OCI-M1 (cell line): ENCODE measurements around the gene IGFBP5.

Experiments used
- DNase-seq: peaks from one replicate; lab custom pipeline; 2025; lab: John Stamatoyannopoulos, UW

The IGFBP5 gene, protein sequence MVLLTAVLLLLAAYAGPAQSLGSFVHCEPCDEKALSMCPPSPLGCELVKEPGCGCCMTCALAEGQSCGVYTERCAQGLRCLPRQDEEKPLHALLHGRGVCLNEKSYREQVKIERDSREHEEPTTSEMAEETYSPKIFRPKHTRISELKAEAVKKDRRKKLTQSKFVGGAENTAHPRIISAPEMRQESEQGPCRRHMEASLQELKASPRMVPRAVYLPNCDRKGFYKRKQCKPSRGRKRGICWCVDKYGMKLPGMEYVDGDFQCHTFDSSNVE

GRCh38 chr2:216695401-216695821 is at the start of gene IGFBP5:
Gene IGFBP5 (minus strand): TSS chr2:216695549. CDS start chr2:216694775, 774 bp downstream.
- DNase-seq, result peak; percentile 55

DNA sequence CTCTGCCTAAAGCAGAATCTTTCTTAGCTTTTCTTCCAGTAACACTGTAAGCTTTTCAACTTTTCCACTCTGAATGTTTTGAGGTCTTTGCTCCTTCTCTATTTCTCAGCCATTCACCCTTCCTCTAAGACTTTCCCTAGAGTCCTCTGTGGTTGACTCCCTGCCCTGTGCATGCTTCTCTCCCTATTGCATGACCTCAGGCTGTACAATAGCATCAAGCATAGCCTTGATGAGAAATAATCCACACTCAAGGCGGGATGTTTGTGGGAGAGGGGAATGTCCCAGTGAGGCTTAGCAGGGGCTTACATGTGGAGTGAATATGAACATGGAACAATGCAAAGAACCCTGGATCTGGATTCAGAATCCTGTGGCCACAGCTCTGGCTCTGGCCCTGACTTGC is 48.4 kb upstream of the IGFBP5 start:
- DNase-seq, result no peak

DNA sequence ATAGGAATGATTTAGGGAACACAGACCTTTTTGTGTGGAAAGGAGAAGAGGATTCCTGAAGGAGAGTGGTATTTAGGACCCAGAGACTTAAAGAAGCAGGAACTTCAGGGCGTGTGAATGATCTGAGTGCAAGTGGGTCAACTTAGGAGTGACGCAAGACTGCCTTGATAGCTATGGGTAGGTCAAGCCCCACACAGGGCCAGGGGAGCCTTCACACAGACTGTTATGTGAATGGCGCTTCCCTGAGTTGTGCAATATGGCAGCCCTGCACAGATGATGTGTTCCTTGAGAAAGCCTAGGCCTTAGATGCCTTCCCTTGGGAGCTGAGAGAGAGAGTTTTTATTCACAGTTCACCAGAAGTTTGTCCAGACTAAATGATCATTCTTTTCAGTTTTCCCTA is 47.1 kb upstream of the IGFBP5 start:
- peak; percentile 13 for DNase-seq

DNA sequence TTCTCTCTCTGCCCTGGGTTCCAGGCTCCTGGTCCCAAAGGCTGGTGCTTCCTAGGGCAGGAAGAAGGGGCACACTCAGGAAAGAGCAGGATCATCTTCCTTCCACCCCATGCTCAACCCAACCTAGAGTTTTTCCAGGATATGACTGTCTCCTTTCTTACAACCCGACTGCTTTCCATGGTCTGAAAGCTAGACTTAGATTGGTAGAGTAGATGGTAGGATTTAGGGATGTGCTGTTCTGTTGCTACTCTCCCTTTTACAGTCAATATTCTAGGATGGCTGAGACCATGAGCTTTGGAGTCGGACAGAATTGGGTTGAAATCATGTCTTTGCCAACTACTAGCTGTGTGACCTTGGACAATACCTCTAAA is 45.9 kb upstream of the IGFBP5 start:
- DNase-seq, result no peak

GRCh38 chr2:216740557-216741222 is 45.3 kb upstream of the IGFBP5 start:
- no peak for DNase-seq

DNA sequence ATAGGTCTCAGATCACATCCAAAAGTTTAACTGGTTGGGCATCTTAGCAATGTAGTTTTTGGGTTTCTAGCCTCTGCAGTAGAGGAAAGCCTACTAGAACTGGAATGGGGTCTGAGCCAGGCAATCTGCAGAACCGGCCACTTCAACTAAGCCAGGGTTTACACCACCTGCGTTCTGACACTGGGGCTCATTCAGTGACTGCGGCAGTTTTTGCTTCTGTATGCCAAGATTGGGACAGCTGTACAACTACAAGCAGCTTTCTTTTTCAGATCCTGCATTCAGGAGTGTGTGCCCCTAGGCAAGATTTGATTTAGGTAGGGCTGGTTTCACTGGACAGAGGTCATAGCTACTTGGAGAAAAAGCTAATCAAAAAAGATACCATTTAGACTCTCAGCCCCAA is 43.7 kb upstream of the IGFBP5 start:
- DNase-seq, result no peak

DNA sequence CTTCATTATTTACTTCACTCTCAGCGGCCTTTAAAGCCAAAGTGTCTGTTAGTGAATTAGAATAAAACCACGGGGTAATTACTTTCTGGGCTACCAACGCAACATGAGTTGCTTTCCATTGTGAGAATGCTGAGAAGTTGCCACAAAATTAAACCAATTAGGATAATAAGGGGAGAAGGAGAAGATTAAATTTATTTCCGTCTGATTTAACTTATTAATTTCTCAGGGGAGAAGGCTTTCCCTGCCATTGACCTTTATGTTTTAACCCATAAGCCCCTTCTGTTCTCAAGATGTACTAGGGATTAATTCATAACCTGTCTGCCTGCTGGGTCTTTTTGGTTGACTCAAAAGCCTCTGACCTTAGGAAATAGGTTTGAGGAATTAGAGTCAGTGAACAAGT is 42.3 kb upstream of the IGFBP5 start:
- no peak for DNase-seq

GRCh38 chr2:216736326-216736725 is 41.0 kb upstream of the IGFBP5 start:
- DNase-seq, result no peak

GRCh38 chr2:216735668-216736067 is 40.3 kb upstream of the IGFBP5 start:
- no peak for DNase-seq

GRCh38 chr2:216735086-216735485 is 39.7 kb upstream of the IGFBP5 start:
- DNase-seq, result no peak

GRCh38 chr2:216733046-216733445 is 37.7 kb upstream of the IGFBP5 start:
- DNase-seq, result no peak

GRCh38 chr2:216732334-216732733 is 37.0 kb upstream of the IGFBP5 start:
- DNase-seq, result no peak

- DNase-seq, result no peak
These were observed 36.1 kb upstream of the IGFBP5 start for GRCh38 chr2:216731465-216731864.

DNA sequence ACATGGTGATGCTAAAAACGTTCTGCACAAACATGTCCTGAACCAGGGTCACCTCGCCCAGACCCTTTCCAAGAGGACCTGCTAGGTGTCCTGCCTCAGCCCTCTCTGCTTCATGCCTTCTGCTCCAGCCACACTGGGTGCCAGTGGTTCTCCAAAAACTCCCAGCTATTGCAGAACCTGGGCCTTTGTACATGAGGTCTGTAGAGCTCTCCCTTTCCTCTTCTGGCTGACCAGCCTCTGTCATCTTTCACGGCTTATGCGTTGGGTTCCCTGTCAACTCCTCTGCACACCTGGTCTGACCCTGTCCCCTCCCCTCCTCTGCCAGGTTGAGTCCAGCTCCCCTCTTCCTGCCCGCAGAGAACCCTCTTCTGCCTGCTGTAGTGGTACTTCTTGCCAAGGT is 35.5 kb upstream of the IGFBP5 start:
- no peak for DNase-seq

GRCh38 chr2:216727346-216728122 is 32.2 kb upstream of the IGFBP5 start:
- no peak for DNase-seq

GRCh38 chr2:216724190-216724589 is 28.8 kb upstream of the IGFBP5 start:
- no peak for DNase-seq

- DNase-seq, result no peak
These were observed 25.8 kb upstream of the IGFBP5 start for GRCh38 chr2:216721141-216721540.

GRCh38 chr2:216720722-216721121 is 25.4 kb upstream of the IGFBP5 start:
- no peak for DNase-seq

- no peak for DNase-seq
These were observed 22.7 kb upstream of the IGFBP5 start for GRCh38 chr2:216717907-216718615.

DNA sequence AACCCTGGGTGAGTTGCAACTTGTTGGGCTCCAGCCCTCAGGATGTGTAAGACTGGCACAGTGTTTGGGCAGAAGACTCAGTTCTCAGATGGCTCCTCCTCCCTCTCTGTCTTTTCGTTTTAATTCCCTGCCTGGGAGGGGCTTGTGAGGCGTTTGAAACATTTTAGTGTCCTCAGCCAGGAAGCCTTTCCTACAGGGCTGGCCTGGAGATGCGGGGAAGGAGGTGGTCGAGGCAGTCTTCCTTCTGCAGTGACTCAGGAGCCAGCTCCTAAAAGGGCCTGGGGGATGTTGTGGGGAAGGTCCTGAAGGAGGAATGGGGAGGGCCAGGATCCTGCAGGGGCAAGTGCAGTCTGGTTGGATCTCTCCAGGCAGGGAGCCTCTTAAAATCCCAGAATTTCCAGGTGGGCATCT is 22.1 kb upstream of the IGFBP5 start:
- no peak for DNase-seq

DNA sequence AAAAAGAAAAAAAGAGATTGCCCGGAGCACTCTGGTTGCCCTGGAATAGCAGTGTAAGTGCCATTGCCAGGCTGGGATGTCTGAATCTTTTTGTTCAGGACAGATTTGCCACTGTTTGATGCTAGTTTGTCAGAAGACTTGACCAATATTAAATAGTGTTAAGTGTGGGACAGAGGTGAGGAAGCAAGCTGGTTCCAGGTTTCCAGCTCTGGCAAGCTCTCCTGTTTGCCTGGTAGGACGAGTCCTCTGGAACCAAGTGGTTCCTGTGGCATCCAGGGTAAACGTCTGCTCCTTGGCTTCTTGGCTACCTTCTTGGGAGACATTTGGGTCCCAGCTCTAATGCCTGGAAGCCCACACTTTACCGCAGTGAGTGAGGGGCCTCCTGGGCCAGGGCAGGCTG is 20.8 kb upstream of the IGFBP5 start:
- DNase-seq, result no peak

- DNase-seq, result no peak
These were observed 20.1 kb upstream of the IGFBP5 start for GRCh38 chr2:216715402-216715974.
